ENCODE results near the gene UFSP1. TPM values are rescaled to one million over a fixed set of nuclear protein-coding genes. Genes with fewer than 3 reads are reported as not detected.

UFSP1 gene
- total RNA-seq, 1 donor = 5.8 TPM

DNA sequence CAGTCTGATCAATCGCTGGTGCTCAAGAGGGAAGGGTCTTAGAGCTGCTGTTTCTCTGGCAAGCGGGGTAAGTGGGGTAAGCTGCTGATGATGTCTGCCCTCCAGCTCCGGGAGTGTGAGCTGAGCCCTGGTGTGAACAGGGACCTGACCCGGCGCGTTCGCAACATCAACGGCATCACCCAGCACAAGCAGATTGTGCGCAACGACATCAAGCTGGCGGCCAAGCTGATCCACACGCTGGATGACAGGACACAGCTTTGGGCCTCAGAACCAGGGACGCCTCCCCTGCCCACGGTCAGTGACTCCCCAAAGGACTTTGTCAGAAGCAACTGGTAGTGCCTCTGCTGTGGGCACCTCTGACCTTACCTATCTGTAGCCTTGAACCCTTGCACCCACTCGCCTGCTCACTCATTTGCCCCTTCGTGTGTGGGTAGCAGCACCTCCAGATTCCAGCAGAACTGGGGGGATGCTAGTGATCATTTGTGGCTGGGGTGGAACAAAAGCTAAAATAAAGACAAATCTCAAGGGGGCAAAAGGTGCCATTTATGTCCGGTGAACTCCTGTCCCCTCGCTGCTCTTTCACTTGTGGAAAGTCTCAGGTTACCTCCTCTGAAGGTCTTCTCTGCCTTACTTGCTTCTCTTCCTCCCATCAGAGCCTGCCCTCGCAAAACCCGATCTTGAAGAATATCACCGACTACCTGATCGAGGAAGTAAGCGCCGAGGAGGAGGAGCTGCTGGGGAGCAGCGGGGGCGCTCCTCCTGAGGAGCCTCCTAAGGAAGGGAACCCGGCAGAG, 3.2 kb downstream of the UFSP1 start:
- H3K27ac ChIP-seq (ENCODE audit: low read depth, low read length) = no peak overlapping the region
- peak; percentile 74 for DNase-seq (ENCODE audit: insufficient read length, low spot score, missing footprints)
- TF ChIP-seq CTCF (IDR thresholded peaks at IDR 0.05; ENCODE audit: extremely low read depth, low read depth, low read length) = no peak
- peaks cover 73% of the 10 kb centered on the region for H3K36me3 ChIP-seq (ENCODE audit: insufficient read depth, low read length)
- H3K4me3 ChIP-seq (ENCODE audit: insufficient read depth, low read length) = no peak overlapping the region
- H4K20me1 ChIP-seq (ENCODE audit: insufficient read depth, low read length) = peaks cover 15% of the 10 kb centered on the region
- no peak overlapping the region for H3K4me2 ChIP-seq (ENCODE audit: insufficient read depth, low read length)
- H2AFZ ChIP-seq (ENCODE audit: low read length) = no peak overlapping the region
- peaks cover 64% of the 10 kb centered on the region for H3K79me2 ChIP-seq (ENCODE audit: insufficient read depth, low read length)
- H3K9me3 ChIP-seq (ENCODE audit: low read depth, low read length) = no peaks in the 10 kb centered on the region
- H3K4me1 ChIP-seq (ENCODE audit: insufficient read depth, low read length) = peaks cover 22% of the 10 kb centered on the region
- no peaks in the 10 kb centered on the region for H3K27me3 ChIP-seq (ENCODE audit: insufficient read depth, low read length)

GRCh38 chr7:100885440-100886141, 3.9 kb downstream of the UFSP1 start:
- Histone ChIP-seq H3K4me2 (ENCODE audit: insufficient read depth, low read length) (no peak overlapping the region), H3K79me2 (ENCODE audit: insufficient read depth, low read length) (peaks cover 71% of the 10 kb centered on the region), H3K9me3 (ENCODE audit: low read depth, low read length) (no peaks in the 10 kb centered on the region), H3K27ac (ENCODE audit: low read depth, low read length) (no peak overlapping the region), H3K36me3 (ENCODE audit: insufficient read depth, low read length) (peaks cover 80% of the 10 kb centered on the region), H4K20me1 (ENCODE audit: insufficient read depth, low read length) (peaks cover 19% of the 10 kb centered on the region), H2AFZ (ENCODE audit: low read length) (no peak overlapping the region), H3K27me3 (ENCODE audit: insufficient read depth, low read length) (no peaks in the 10 kb centered on the region), H3K4me1 (ENCODE audit: insufficient read depth, low read length) (peaks cover 18% of the 10 kb centered on the region), H3K4me3 (ENCODE audit: insufficient read depth, low read length) (no peak overlapping the region)
- peak; percentile 72 for DNase-seq (ENCODE audit: insufficient read length, low spot score, missing footprints)
- no peak for TF ChIP-seq CTCF (IDR thresholded peaks at IDR 0.05; ENCODE audit: extremely low read depth, low read depth, low read length)

- Histone ChIP-seq H2AFZ (ENCODE audit: low read length) (no peak overlapping the region), H3K79me2 (ENCODE audit: insufficient read depth, low read length) (peaks cover 78% of the 10 kb centered on the region), H3K4me1 (ENCODE audit: insufficient read depth, low read length) (peaks cover 11% of the 10 kb centered on the region), H3K9me3 (ENCODE audit: low read depth, low read length) (no peaks in the 10 kb centered on the region), H3K4me2 (ENCODE audit: insufficient read depth, low read length) (no peak overlapping the region), H3K27me3 (ENCODE audit: insufficient read depth, low read length) (no peaks in the 10 kb centered on the region), H3K27ac (ENCODE audit: low read depth, low read length) (no peak overlapping the region), H4K20me1 (ENCODE audit: insufficient read depth, low read length) (peaks cover 23% of the 10 kb centered on the region), H3K4me3 (ENCODE audit: insufficient read depth, low read length) (no peak overlapping the region), H3K36me3 (ENCODE audit: insufficient read depth, low read length) (peaks cover 85% of the 10 kb centered on the region)
- DNase-seq (ENCODE audit: insufficient read length, low spot score, missing footprints) = peak; percentile 64
- no peak for TF ChIP-seq CTCF (IDR thresholded peaks at IDR 0.05; ENCODE audit: extremely low read depth, low read depth, low read length)
Observed at GRCh38 chr7:100884736-100885439, 4.6 kb downstream of the UFSP1 start.
